H9 (cell line): ENCODE measurements around the gene CORO2B. TPM values are rescaled to one million over a fixed set of nuclear protein-coding genes. Genes with fewer than 3 reads are reported as not detected.

Source experiments
- DNase-seq: peaks from one replicate; pipeline ENCODE4 v3.0.0-alpha.2; 2017
- H2AFZ ChIP-seq: one replicate; pipeline ENCODE4 v1.6.1; 2013; ENCODE audit warnings: mild to moderate bottlenecking, low read length, control low read depth, moderate library complexity
- H2AK5ac ChIP-seq: 2 replicates; pipeline ENCODE4 v1.6.1; 2013; ENCODE audit warnings: low read length, control low read depth, mixed read lengths; ENCODE audit not compliant: insufficient read length
- H2BK120ac ChIP-seq: one replicate; pipeline ENCODE4 v1.6.1; 2013; ENCODE audit warnings: low read depth, mild to moderate bottlenecking, low read length, control low read depth, inconsistent platforms; ENCODE audit not compliant: poor library complexity, severe bottlenecking
- H2BK12ac ChIP-seq: 2 replicates; pipeline ENCODE4 v1.6.1; 2013; ENCODE audit warnings: low read length, control low read depth, mixed read lengths, low read depth; ENCODE audit not compliant: insufficient read length
- H2BK15ac ChIP-seq: 2 replicates; pipeline ENCODE4 v1.6.1; 2013; ENCODE audit warnings: low read depth, low read length, control low read depth
- H2BK20ac ChIP-seq: one replicate; pipeline ENCODE4 v1.6.1; 2013; ENCODE audit warnings: low read depth, mild to moderate bottlenecking, low read length, control low read depth, inconsistent platforms; ENCODE audit not compliant: poor library complexity, severe bottlenecking
- H2BK5ac ChIP-seq: 2 replicates; pipeline ENCODE4 v1.6.1; 2013; ENCODE audit warnings: low read length, control low read depth, mixed read lengths; ENCODE audit not compliant: insufficient read length
- H3K14ac ChIP-seq: 2 replicates; pipeline ENCODE4 v1.6.1; 2013; ENCODE audit warnings: low read length, control low read depth; ENCODE audit not compliant: insufficient read depth
- H3K18ac ChIP-seq: 2 replicates; pipeline ENCODE4 v1.6.1; 2013; ENCODE audit warnings: low read depth, mild to moderate bottlenecking, mixed read lengths, low read length, control low read depth; ENCODE audit not compliant: insufficient read length
- H3K23ac ChIP-seq: 2 replicates; pipeline ENCODE4 v1.6.1; 2013; ENCODE audit warnings: low read length, control low read depth, mixed read lengths, low read depth; ENCODE audit not compliant: insufficient read length
- H3K23me2 ChIP-seq: 2 replicates; pipeline ENCODE4 v1.6.1; 2013; ENCODE audit warnings: low read depth, mild to moderate bottlenecking, mixed read lengths, low read length, control low read depth; ENCODE audit not compliant: insufficient read length, poor library complexity, severe bottlenecking
- H3K27ac ChIP-seq: 2 replicates; pipeline ENCODE4 v1.5.1; 2013; ENCODE audit warnings: low read length, control low read depth, mixed read lengths, low read depth; ENCODE audit not compliant: insufficient read length
- H3K27me3 ChIP-seq: 2 replicates; pipeline ENCODE4 v1.6.1; 2013; ENCODE audit warnings: low read length, control low read depth, inconsistent platforms; ENCODE audit not compliant: insufficient read depth
- H3K4ac ChIP-seq: 2 replicates; pipeline ENCODE4 v1.6.1; 2013; ENCODE audit warnings: low read depth, mild to moderate bottlenecking, control low read depth, inconsistent platforms, low read length, moderate library complexity
- H3K4me1 ChIP-seq: 2 replicates; pipeline ENCODE4 v1.6.1; 2013; ENCODE audit warnings: low read length, control low read depth, inconsistent platforms; ENCODE audit not compliant: insufficient read depth
- H3K4me2 ChIP-seq: 2 replicates; pipeline ENCODE4 v1.6.1; 2013; ENCODE audit warnings: low read length, control low read depth, mixed read lengths; ENCODE audit not compliant: insufficient read length, insufficient read depth
- H3K56ac ChIP-seq: 2 replicates; pipeline ENCODE4 v1.6.1; 2013; ENCODE audit warnings: low read depth, mild to moderate bottlenecking, mixed read lengths, low read length, control low read depth; ENCODE audit not compliant: insufficient read length
- H3K79me1 ChIP-seq: 2 replicates; pipeline ENCODE4 v1.6.1; 2013; ENCODE audit warnings: low read depth, mild to moderate bottlenecking, moderate library complexity, low read length, control low read depth, inconsistent platforms; ENCODE audit not compliant: insufficient read depth, poor library complexity, severe bottlenecking
- H3K79me2 ChIP-seq: 2 replicates; pipeline ENCODE4 v1.6.1; 2013; ENCODE audit warnings: low read length, control low read depth, inconsistent platforms; ENCODE audit not compliant: insufficient read depth
- H3K9ac ChIP-seq: 2 replicates; pipeline ENCODE4 v1.6.1; 2013; ENCODE audit warnings: low read length, control low read depth, mixed read lengths; ENCODE audit not compliant: insufficient read length; ENCODE audit errors: extremely low read depth
- H3K9me3 ChIP-seq: one replicate; pipeline ENCODE4 v1.6.1; 2013; ENCODE audit warnings: low read depth, low read length, inconsistent platforms; ENCODE audit not compliant: control insufficient read depth
- H3T11ph ChIP-seq: one replicate; pipeline ENCODE4 v1.6.1; 2013; ENCODE audit warnings: mild to moderate bottlenecking, low read length, control low read depth, inconsistent platforms
- H4K20me1 ChIP-seq: one replicate; pipeline ENCODE4 v1.6.1; 2013; ENCODE audit not compliant: control insufficient read depth, insufficient read length, insufficient read depth
- H4K5ac ChIP-seq: 2 replicates; pipeline ENCODE4 v1.6.1; 2013; ENCODE audit warnings: low read depth, mild to moderate bottlenecking, mixed read lengths, low read length, control low read depth; ENCODE audit not compliant: insufficient read length
- H4K8ac ChIP-seq: replicated peaks from 2 replicates; pipeline ENCODE4 v1.6.1; 2013; ENCODE audit warnings: low read length, control low read depth, mixed read lengths, low read depth; ENCODE audit not compliant: insufficient read length
- H4K91ac ChIP-seq: 2 replicates; pipeline ENCODE4 v1.6.1; 2013; ENCODE audit warnings: low read depth, mild to moderate bottlenecking, moderate library complexity, mixed read lengths, low read length, control low read depth; ENCODE audit not compliant: insufficient read length
- H3K27ac Mint-ChIP-seq, 3 experiments: 2 replicates in 2 of 3; 3 replicates in 1 of 3; pipeline ENCODE4 v1.8.0; 2020 to 2021; ENCODE audit warnings: mixed read lengths in 3 of 3, mild to moderate bottlenecking in 1 of 3, moderate library complexity in 1 of 3
- H3K27me3 Mint-ChIP-seq: 2 replicates; pipeline ENCODE4 v1.8.0; 2021; ENCODE audit warnings: low read depth, mild to moderate bottlenecking, moderate library complexity, mixed read lengths
- H3K36me3 Mint-ChIP-seq, 3 experiments: 2 replicates in 2 of 3; 3 replicates in 1 of 3; pipeline ENCODE4 v1.8.0; 2020 to 2021; ENCODE audit warnings: low read depth in 3 of 3, mixed read lengths in 3 of 3; ENCODE audit not compliant: insufficient read depth in 1 of 3
- H3K4me1 Mint-ChIP-seq, 2 experiments: 2 replicates each; pipeline ENCODE4 v1.8.0; 2020; ENCODE audit warnings: mixed read lengths in 2 of 2
- H3K4me3 Mint-ChIP-seq, 2 experiments: 2 replicates in 1 of 2; 3 replicates in 1 of 2; pipeline ENCODE4 v1.8.0; 2020 to 2021; ENCODE audit warnings: mild to moderate bottlenecking in 2 of 2, mixed read lengths in 2 of 2, moderate library complexity in 1 of 2
- H3K9me3 Mint-ChIP-seq, 2 experiments: 2 replicates in 1 of 2; 3 replicates in 1 of 2; pipeline ENCODE4 v1.8.0; 2020; ENCODE audit warnings: mild to moderate bottlenecking in 2 of 2, mixed read lengths in 2 of 2, moderate library complexity in 1 of 2
- WGBS: extraction: QIAGEN DNeasy Blood & Tissue Kit; methylation state at CpG from one replicate; pipeline ENCODE4 v1.1.7; 2013; ENCODE audit warnings: missing lambda C conversion rate, low lambda C conversion rate, mixed read lengths; ENCODE audit not compliant: insufficient read length; ENCODE audit errors: extremely low coverage; 5-methylcytosine and 5-hydroxymethylcytosine counted together
- total RNA-seq: library from RNA; stranded (reverse); gene quantifications from 2 replicates; pipeline ENCODE4 v1.2.1, GENCODE V29; 2021
- TF ChIP-seq, protein P1 (sequence below): fragments of 200-600 bp; sonication (generic); conservative IDR thresholded peaks from 3 replicates; pipeline ENCODE4 v1.8.0; 2021; ENCODE audit warnings: antibody characterized with exemption, mild to moderate bottlenecking

The CORO2B gene
- total RNA-seq, 1 experiment from 2014 or later, result 3.1 TPM

DNA sequence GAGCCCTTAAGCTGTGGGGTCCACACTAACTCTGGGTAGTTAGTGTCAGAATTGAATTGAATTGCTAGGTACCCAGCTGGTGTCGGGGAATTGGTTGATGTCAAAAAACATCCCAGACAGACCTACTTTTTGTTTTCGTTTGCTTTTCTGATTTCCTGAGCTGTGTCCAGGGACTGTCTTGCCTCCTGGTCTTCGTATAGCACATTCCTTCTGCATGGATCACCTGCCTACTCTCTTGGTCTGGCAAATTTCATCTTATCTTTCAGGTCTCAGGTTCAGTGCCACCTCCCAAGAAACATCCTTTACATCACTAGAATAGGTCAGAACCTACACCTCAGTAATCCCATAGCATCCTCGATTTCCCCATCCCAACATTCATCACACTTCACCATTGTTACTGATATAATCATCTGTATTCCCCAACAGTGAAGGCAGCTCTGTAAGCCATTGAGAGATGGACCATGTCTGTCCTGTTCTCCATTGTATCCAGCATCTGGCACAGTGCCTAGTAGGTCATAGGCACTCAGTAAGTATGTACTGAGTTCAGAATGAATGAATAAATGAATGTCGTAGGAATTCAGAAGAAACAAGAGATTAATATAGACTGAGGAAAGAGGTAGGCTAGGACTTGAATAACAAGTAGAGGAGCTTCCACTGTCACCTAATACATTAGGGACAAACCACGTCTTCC lies 160.7 kb downstream of the CORO2B start:
- WGBS, result 100% methylated on average over 1 of the region's 6 CpGs
- peaks cover 6% of the 10 kb centered on the region for H3K27me3 Mint-ChIP-seq
- Histone ChIP-seq H3K18ac (no peak overlapping the region), H3K27me3 (no peaks in the 10 kb centered on the region), H3K27ac (no peak overlapping the region), H3K9me3 (no peaks in the 10 kb centered on the region), H3K23me2 (no peaks in the 10 kb centered on the region), H4K91ac (no peak overlapping the region), H2BK12ac (no peak overlapping the region), H2BK5ac (no peak overlapping the region), H2BK15ac (no peak overlapping the region), H3K23ac (no peak overlapping the region), H3K79me1 (no peaks in the 10 kb centered on the region), H3K56ac (no peak overlapping the region), H4K5ac (no peak overlapping the region), H3K4me1 (no peaks in the 10 kb centered on the region), H2BK120ac (no peak overlapping the region), H3K79me2 (no peaks in the 10 kb centered on the region), H3K14ac (no peak overlapping the region), H4K20me1 (no peaks in the 10 kb centered on the region), H3K4me2 (no peak overlapping the region), H2AFZ (no peak overlapping the region), H2AK5ac (no peak overlapping the region), H3T11ph (no peak overlapping the region), H4K8ac (no peak overlapping the region), H2BK20ac (no peak overlapping the region), H3K4ac (no peak overlapping the region), H3K9ac (no peak overlapping the region)
- H3K4me1 Mint-ChIP-seq, result no peaks in the 10 kb centered on the region
- no peak for DNase-seq
- no peak overlapping the region for H3K4me3 Mint-ChIP-seq
- no peaks in the 10 kb centered on the region for H3K36me3 Mint-ChIP-seq
- no peak overlapping the region for H3K27ac Mint-ChIP-seq
- TF ChIP-seq, protein P1, sequence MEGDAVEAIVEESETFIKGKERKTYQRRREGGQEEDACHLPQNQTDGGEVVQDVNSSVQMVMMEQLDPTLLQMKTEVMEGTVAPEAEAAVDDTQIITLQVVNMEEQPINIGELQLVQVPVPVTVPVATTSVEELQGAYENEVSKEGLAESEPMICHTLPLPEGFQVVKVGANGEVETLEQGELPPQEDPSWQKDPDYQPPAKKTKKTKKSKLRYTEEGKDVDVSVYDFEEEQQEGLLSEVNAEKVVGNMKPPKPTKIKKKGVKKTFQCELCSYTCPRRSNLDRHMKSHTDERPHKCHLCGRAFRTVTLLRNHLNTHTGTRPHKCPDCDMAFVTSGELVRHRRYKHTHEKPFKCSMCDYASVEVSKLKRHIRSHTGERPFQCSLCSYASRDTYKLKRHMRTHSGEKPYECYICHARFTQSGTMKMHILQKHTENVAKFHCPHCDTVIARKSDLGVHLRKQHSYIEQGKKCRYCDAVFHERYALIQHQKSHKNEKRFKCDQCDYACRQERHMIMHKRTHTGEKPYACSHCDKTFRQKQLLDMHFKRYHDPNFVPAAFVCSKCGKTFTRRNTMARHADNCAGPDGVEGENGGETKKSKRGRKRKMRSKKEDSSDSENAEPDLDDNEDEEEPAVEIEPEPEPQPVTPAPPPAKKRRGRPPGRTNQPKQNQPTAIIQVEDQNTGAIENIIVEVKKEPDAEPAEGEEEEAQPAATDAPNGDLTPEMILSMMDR, result no peak
- no peaks in the 10 kb centered on the region for H3K9me3 Mint-ChIP-seq
